ENCODE data around the gene SEMA7A. TPM values are rescaled to one million over a fixed set of nuclear protein-coding genes. Genes with fewer than 3 reads are reported as not detected.

Gene SEMA7A
- total and polyA plus RNA-seq, 2 of the 4 experiments (the other 2 are of a cell fraction): 30.5 to 87.3 TPM

GRCh38 chr15:74394090-74394846 is 39.5 kb downstream of the SEMA7A start:
- no peaks in the 10 kb centered on the region for H3K36me3 ChIP-seq (ENCODE audit: control insufficient read depth, insufficient read depth, low read length)
- H2AK9ac ChIP-seq (replicated peaks; ENCODE audit: low read depth, low read length, poor library complexity): peak overlapping the region; percentile 91
- peak overlapping the region; percentile 3; the same call in 1 of the 2 replicates for H3K23ac ChIP-seq (ENCODE audit: low read depth, low read length)
- peak overlapping the region; percentile 87; the same call in 2 of the 3 replicates for H2BK15ac ChIP-seq (ENCODE audit: low read depth, low read length)
- H3K4ac ChIP-seq (ENCODE audit: low read depth, low read length): peak overlapping the region; percentile 67
- H3K9ac ChIP-seq (ENCODE audit: low read depth, low read length): no peak overlapping the region
- peak overlapping the region; percentile 69 for H4K91ac ChIP-seq (ENCODE audit: insufficient read depth, low read depth, low read length)
- TF ChIP-seq CEBPB (IDR thresholded peaks at IDR 0.05; ENCODE audit: low read depth, low read length) (no peak), CHD1 (IDR thresholded peaks at IDR 0.05; ENCODE audit: low read depth, low read length) (no peak), POLR2A (IDR thresholded peaks at IDR 0.05; ENCODE audit: low read depth, low read length) (no peak), RFX5 (IDR thresholded peaks at IDR 0.05; ENCODE audit: low read depth, low read length) (no peak), NFE2L2 (IDR thresholded peaks at IDR 0.05; ENCODE audit: low read depth, low read length) (no peak), BHLHE40 (IDR thresholded peaks at IDR 0.05; ENCODE audit: low read depth, low read length) (no peak), MAFK (IDR thresholded peaks at IDR 0.05; ENCODE audit: low read depth, low read length) (no peak), CTCF (conservative IDR thresholded peaks at IDR 0.05; ENCODE audit: low read depth, low read length) (no peak)
- H3K27ac ChIP-seq (ENCODE audit: insufficient read depth, low read length): no peak overlapping the region
- H4K5ac ChIP-seq (ENCODE audit: low read depth, low read length): no peak overlapping the region
- POLR2A ChIA-PET (ENCODE audit: unreplicated experiment): no interaction called here
- H3K9me1 ChIP-seq (ENCODE audit: insufficient read depth, low read length): peaks cover 40% of the 10 kb centered on the region
- H2BK5ac ChIP-seq (ENCODE audit: low read depth, low read length, poor library complexity, severe bottlenecking): peak overlapping the region; percentile 32
- H3K9me3 ChIP-seq (ENCODE audit: control insufficient read depth, insufficient read depth, low read length): no peaks in the 10 kb centered on the region
- H3K4me1 ChIP-seq (ENCODE audit: control insufficient read depth, insufficient read depth, low read length): peaks cover 33% of the 10 kb centered on the region
- dilution Hi-C loops (cut with HindIII; ENCODE audit: low sequenced_read_pairs, unreplicated experiment) (no loop called here), intact Hi-C loops (cut with micrococcal nuclease) (no loop called here), in situ Hi-C loops (cut with MboI; ENCODE audit: low sequenced_read_pairs) (no loop called here)
- no peak overlapping the region for H3K4me3 ChIP-seq (ENCODE audit: insufficient read depth, low read depth, low read length)
- 82% methylated on average over 5 of the region's 11 CpGs; no CpG with 5 or more reads in 1 of the 2 experiments for WGBS, 2 experiments (ENCODE audit: extremely low coverage in 2 of 2, insufficient read length in 1 of 2)
- no peak overlapping the region for H3K18ac ChIP-seq (ENCODE audit: low read depth, low read length)
- no peaks in the 10 kb centered on the region for H3K27me3 ChIP-seq (ENCODE audit: control insufficient read depth, insufficient read depth, low read length)
- H3K79me1 ChIP-seq (ENCODE audit: low read depth in 1 of 2, low read length in 2 of 2): peaks cover 0 to 24% of the 10 kb centered on the region in 2 experiments; a peak in 3 of 4 replicates
- peak overlapping the region; percentile 90 for H2BK120ac ChIP-seq (ENCODE audit: low read depth, low read length)
- peak overlapping the region; percentile 72 for H3K14ac ChIP-seq (replicated peaks; ENCODE audit: low read depth, low read length)
- CTCF ChIA-PET: interaction anchor here (2.8 kb wide), 1 partner anchor 12 kb away, joined by 11 read pairs; no protein-coding TSS in a partner anchor
- ATAC-seq (ENCODE audit: low read depth): no peak
- H2AK5ac ChIP-seq (ENCODE audit: low read depth, low read length): peak overlapping the region; percentile 86; the same call in 1 of the 2 replicates
- H2BK20ac ChIP-seq (ENCODE audit: low read depth, low read length): peak overlapping the region; percentile 88; the same call in 1 of the 2 replicates
- H2AFZ ChIP-seq (replicated peaks; ENCODE audit: low read length, poor library complexity): no peak overlapping the region
- DNase-seq: no peak
- H4K20me1 ChIP-seq (ENCODE audit: insufficient read depth, low read length): no peaks in the 10 kb centered on the region
- peak overlapping the region in 1 of 2 experiments; percentile 58; a peak in 1 of 4 replicates for H4K8ac ChIP-seq (ENCODE audit: low read depth in 2 of 2, low read length in 2 of 2)
- no TSS peak for BruUV-seq (replicated peaks)
- H3K56ac ChIP-seq (ENCODE audit: extremely low read depth, insufficient read depth, low read length): no peak overlapping the region; the same call in 1 of the 2 replicates
- no peak overlapping the region for H3K4me2 ChIP-seq (ENCODE audit: low read depth, low read length)
